Right atrium auricular region (tissue), 2 donors: ENCODE results near the gene FAM83B. TPM values are rescaled to one million over a fixed set of nuclear protein-coding genes. Genes with fewer than 3 reads are reported as not detected.

Experiments
- DNase-seq: peaks from one replicate; pipeline ENCODE4 v3.0.0-alpha.2; 2019; ENCODE audit warnings: low spot score
- H3K27ac ChIP-seq, 2 donors: fragments of 200-600 bp; sonication (generic); 1 replicate in 1 of 2; 2 replicates in 1 of 2; pipeline ENCODE4 v1.5.1; 2016 to 2019
- H3K27me3 ChIP-seq, 2 donors: fragments of 200-600 bp; sonication (generic); one replicate each; pipeline versions ENCODE4 v1.5.1 to v1.6.0; 2017 to 2019
- H3K36me3 ChIP-seq: fragments of 200-600 bp; sonication (generic); one replicate; pipeline ENCODE4 v1.5.1; 2016
- H3K4me1 ChIP-seq, 2 donors: fragments of 200-600 bp; sonication (generic); one replicate each; pipeline versions ENCODE4 v1.5.1 to v1.6.0; 2017 to 2019
- H3K4me3 ChIP-seq, 2 donors: fragments of 200-600 bp; sonication (generic); 1 replicate in 1 of 2; 2 replicates in 1 of 2; pipeline ENCODE4 v1.5.1; 2017 to 2019; ENCODE audit warnings: mild to moderate bottlenecking in 1 of 2, moderate library complexity in 1 of 2
- H3K9me3 ChIP-seq, 2 donors: fragments of 200-600 bp; sonication (generic); one replicate each; pipeline ENCODE4 v1.5.1; 2019
- CTCF ChIP-seq, 2 donors: fragments of 200-600 bp; sonication (generic); IDR thresholded peaks; one replicate each; pipeline ENCODE4 v1.5.1; 2019; ENCODE audit warnings: antibody characterized with exemption in 2 of 2
- total RNA-seq, 2 donors: library from RNA; depleted of rRNA; stranded (reverse); fragments of >200 nt; gene quantifications; one replicate each; pipeline ENCODE4 v1.1.0, GENCODE V29; 2016

The FAM83B gene
- total RNA-seq, 2 donors from 2014 or later, result 8.9 to 19.6 TPM

GRCh38 chr6:54876365-54876764 is 29.8 kb downstream of the FAM83B start:
- TF ChIP-seq CTCF (IDR thresholded peaks at IDR 0.05), result no peak
- Histone ChIP-seq H3K36me3 (no peaks in the 10 kb centered on the region), H3K27me3 (no peaks in the 10 kb centered on the region), H3K4me3 (no peak overlapping the region), H3K9me3 (no peaks in the 10 kb centered on the region), H3K4me1 (no peaks in the 10 kb centered on the region), H3K27ac (no peak overlapping the region)
- DNase-seq, result no peak

GRCh38 chr6:54876871-54877270 is 30.3 kb downstream of the FAM83B start:
- no peaks in the 10 kb centered on the region for H3K27me3 ChIP-seq
- H3K9me3 ChIP-seq, result no peaks in the 10 kb centered on the region
- H3K36me3 ChIP-seq, result no peaks in the 10 kb centered on the region
- no peak for TF ChIP-seq CTCF (IDR thresholded peaks at IDR 0.05)
- H3K27ac ChIP-seq, result no peak overlapping the region
- no peak for DNase-seq
- no peaks in the 10 kb centered on the region for H3K4me1 ChIP-seq
- no peak overlapping the region for H3K4me3 ChIP-seq

- H3K9me3 ChIP-seq, result no peaks in the 10 kb centered on the region
- H3K4me1 ChIP-seq, result no peaks in the 10 kb centered on the region
- no peak for TF ChIP-seq CTCF (IDR thresholded peaks at IDR 0.05)
These were observed 31.2 kb downstream of the FAM83B start for GRCh38 chr6:54877713-54878317.

GRCh38 chr6:54878718-54879117 is 32.1 kb downstream of the FAM83B start:
- no peak for TF ChIP-seq CTCF (IDR thresholded peaks at IDR 0.05)
- DNase-seq, result no peak
- H3K36me3 ChIP-seq, result no peaks in the 10 kb centered on the region
- no peak overlapping the region for H3K27ac ChIP-seq
- no peaks in the 10 kb centered on the region for H3K27me3 ChIP-seq
- H3K9me3 ChIP-seq, result no peaks in the 10 kb centered on the region
- H3K4me3 ChIP-seq, result no peak overlapping the region
- H3K4me1 ChIP-seq, result no peaks in the 10 kb centered on the region

More at GRCh38 chr6:54877713-54878317, 31.2 kb downstream of the FAM83B start:
- Histone ChIP-seq H3K36me3 (no peaks in the 10 kb centered on the region), H3K4me3 (no peak overlapping the region), H3K27me3 (no peaks in the 10 kb centered on the region), H3K27ac (no peak overlapping the region)
- no peak for DNase-seq

GRCh38 chr6:54879188-54879985 is 32.8 kb downstream of the FAM83B start:
- no peak for DNase-seq
- Histone ChIP-seq H3K9me3 (no peaks in the 10 kb centered on the region), H3K27me3 (no peaks in the 10 kb centered on the region), H3K36me3 (no peaks in the 10 kb centered on the region), H3K4me3 (no peak overlapping the region), H3K4me1 (no peaks in the 10 kb centered on the region), H3K27ac (no peak overlapping the region)
- TF ChIP-seq CTCF (IDR thresholded peaks at IDR 0.05), result no peak
